NCI-H524 (cell line): ENCODE results near the gene ASIC1.

Experiments used
- DNase-seq, 2 experiments: peaks; one replicate each; lab custom pipeline; 2025; lab: John Stamatoyannopoulos, UW

The ASIC1 gene

DNA sequence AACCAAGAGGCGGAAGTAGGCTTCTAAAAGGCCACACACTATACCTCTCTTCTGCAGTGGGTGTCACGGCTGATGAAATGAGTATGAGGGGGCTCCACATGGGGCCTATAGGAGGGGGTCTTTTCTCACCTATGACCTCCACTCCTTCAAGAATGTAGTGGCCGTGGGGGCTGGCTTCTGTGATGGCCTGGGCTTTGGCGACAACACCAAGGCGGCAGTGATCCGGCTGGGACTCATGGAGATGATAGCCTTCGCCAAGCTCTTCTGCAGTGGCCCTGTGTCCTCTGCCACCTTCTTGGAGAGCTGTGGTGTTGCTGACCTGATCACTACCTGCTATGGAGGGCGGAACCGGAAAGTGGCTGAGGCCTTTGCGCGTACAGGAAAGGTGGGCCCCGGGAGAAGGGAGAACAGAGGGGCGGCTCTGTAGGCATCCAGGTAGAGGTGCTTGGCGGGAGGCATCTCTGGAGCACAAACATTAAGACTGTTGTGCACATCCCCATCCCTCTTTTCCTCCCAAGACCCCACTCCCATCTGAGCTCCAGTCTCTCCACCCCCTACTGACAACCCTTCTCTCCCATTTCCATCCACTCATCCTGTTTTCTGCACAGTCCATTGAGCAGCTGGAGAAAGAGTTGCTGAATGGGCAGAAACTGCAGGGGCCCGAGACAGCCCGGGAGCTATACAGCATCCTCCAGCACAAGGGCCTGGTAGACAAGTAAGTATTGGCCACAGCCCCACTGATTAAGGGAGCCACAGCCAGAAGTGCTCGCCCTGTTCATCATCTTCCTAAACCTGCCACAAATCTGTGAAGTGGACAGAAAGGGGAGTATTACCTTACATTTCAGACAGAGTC is 50.2 kb downstream of the ASIC1 start:
- DNase-seq, result no peak

DNA sequence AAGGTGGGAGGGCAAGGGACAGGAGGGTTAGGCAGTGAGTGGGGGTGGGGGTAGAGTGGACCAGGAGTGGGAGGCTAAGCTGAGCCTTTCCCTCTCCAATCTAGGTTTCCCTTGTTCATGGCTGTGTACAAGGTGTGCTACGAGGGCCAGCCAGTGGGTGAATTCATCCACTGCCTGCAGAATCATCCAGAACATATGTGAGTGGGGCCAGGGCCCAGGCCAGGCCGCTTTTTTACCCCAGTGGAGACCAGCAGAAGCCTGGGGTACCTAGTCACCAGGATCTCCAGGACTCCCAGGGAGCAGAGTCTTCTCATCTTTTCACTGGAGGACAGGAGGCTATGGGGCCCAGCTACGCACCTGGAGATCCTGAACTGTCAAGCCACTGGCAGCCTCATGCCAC is 51.9 kb downstream of the ASIC1 start:
- DNase-seq, result no peak

DNA sequence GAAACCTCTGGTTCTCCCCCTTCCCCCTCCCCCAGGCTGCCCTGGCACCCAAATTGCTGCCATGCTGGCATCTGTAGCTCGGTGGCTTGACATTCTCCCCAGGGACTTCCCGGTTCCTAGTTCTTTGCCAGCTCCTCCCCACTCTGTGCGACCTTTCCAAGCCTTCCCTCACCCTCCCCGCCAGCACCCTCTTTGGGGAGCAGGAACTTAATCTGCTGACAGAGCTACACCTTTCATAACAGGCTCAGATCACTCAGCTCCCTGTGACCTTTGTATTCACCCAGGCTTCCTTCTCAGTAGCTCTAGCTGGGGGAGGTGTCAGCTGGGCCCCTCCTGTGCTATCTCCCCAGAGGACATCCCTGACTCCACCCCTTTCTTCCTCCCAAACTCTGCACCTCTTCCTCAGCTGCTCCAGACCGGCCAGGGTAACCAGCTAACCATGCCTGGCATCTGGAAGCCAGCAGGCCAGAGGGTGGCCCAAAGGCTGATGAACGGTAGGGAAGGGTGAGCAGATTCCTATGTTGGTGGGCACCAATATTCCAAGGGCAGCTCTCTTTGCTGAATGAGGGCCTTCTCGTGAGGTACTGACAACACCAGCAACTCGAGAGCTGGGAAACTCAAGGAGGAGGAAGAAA is 52.8 kb downstream of the ASIC1 start:
- peak in 1 of 2 experiments; percentile 11 for DNase-seq

DNA sequence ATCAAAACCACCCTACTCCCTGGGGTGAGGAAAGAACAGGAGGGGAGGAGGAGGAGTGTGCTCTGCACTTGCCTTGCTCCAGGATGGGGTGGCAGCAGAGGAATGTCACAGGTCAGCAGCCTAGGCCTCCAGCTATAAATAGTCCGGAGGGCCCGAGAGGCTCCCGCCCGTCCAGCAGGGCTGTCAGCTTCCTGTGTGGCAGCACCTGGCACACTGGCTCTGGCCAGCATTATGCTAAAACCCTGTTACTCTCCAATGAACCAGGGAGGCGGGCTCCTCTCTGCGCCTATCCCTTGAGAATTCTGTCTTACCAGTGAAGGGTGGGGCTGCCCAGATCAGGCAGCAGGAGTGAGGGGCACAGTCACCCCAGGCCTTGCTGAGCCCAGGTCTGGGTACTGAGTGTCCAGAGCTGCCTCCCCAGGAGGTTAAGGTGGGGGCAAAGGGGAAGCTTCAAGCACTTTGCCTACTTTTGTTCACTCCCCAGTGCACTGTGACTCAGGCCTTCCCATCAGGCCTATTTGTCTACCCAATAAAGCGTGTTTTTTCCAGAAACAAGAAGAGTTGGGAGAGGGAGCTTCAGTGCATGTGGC is 53.5 kb downstream of the ASIC1 start:
- DNase-seq, result peak; percentile 11 to 50

DNA sequence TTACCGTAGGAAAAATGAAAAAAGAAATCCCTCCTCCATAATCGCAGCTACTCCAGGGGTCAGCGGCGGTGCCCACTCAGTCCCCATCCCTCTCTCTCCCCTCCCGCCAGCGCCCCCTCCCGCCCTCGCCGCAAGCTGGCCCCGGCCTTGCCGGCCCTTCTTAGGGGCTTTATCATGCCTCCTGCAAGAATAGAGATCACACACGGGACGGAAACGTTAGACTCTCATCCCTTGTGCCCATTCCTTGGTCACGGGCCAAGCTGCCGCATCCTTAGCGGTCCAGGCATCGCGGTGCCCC is 53.9 kb downstream of the ASIC1 start:
- DNase-seq, result no peak

DNA sequence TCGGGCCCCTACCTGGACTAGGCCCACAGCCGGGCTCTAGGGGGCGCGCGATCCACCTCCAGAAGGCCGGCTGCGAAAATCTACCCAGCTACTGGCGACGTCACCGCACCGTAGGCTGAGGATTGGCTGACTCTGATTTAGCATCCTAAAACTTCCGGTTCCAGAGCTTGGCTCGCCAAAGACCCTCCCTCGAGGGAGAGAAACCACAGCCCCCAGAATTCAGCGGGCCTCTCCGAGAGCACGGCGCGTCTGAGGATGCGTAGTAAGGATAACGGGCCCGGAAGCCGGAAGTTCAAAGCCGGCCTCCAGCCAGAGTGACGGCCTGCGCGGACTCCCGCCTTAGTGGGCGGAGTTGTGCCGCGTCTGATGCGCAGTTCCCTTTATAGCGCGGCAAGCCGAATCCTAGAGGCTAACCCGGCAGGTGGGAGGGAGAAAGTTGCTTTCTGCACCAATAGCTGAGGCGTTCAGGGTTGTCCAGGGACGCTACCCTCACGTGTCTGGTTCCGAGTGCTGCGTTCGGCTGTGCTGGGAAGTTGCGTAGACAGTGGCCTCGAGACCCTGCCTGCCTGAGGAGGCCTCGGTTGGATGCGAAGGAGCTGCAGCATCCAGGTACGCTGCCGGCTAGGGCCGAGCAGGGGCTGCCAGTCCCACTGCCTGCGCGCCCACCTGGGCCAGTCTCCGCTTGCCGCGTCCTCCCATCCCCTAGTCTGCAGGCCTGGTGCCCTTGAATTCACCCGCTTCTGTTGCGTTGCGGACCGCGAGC is 54.5 kb downstream of the ASIC1 start, which contains the start of gene COX14:
COX14 (plus strand) TSS at position 544 of the 763 bp plus-strand sequence. CDS start 7,808 bp downstream, outside the sequence.
- peak; percentile 98 to 99 for DNase-seq

DNA sequence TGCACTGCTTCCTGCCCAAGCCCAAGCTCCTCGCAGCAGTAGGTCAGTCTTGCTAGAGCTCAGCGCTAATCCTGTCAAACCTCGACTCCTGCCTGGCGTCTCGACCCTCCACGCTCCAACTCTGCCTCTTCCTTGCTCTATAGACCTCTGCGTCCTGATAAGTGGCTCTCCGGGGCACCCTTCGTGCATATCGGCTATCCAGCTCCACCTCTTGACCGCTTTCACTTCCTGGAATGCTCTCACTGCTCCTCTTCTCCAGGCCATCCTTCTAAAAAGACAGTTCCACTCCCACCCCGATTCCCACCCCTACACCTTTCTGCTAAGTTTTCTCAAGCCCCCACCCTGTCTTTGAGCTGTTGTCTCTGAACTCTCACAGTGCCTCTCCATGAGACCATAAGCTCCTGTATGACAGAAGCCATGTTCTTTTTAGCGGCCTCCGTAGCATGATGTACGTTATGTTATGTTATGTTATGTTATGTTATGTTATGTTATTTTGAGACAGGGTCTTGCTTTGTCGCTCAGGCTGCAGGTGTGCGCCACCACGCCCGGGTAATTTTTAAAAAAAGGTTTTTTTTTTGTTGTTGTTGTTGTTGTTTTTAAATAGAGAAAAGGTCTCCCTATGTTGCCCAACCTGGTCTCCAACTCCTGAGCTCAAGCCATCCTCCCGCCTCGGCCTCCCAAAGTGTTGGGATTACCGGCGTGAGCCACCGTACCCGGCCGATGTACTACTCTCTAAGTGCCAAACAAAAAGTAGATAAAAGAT is 55.2 kb downstream of the ASIC1 start:
- peak in 1 of 2 experiments; percentile 74 for DNase-seq

DNA sequence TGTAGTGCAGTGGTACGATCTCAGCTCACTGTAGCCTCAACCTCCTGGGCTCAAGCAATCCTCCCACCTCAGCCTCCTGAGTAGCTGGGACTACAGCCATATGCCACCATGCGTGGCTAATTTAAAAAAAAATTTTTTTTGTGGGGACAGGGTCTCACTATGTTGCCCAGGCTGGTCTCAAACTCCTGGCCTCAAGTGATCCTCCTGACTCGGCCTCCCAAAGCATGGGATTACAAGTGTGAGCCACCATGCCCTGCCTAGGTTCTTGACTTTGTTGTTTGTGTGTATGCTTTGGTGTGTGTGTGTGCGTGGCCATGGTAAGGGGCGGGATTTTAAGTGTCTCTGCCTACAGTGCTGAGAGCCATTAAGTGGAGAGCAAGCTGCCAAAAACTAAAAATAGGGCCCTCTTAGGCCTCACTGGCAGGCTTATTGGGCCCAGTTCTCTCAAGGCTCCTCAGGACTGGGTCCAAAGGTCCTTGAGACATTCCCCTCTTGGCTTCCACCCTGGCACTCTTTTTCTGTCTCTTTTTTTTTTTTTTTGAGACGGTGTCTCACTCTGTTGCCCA is 59.7 kb downstream of the ASIC1 start:
- DNase-seq, result no peak

DNA sequence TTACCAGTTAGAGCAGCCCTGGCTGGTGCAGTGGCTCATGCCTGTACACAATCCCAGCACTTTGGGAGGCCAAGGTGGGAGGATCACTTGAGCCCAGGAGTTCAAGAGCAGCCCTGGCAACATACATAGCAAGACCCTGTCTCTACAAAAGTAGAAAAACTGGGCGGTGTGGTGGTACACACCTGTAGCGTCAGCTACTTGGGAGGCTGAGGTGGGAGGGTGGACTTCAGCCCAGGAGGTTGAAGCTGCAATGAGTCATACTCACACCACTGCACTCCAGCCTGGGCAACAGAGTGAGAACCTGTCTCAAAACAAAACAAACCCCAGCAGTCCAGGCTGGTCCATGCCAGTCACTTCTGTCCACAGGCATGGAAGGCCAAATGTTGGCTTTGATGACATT is 62.0 kb downstream of the ASIC1 start:
- no peak for DNase-seq

DNA sequence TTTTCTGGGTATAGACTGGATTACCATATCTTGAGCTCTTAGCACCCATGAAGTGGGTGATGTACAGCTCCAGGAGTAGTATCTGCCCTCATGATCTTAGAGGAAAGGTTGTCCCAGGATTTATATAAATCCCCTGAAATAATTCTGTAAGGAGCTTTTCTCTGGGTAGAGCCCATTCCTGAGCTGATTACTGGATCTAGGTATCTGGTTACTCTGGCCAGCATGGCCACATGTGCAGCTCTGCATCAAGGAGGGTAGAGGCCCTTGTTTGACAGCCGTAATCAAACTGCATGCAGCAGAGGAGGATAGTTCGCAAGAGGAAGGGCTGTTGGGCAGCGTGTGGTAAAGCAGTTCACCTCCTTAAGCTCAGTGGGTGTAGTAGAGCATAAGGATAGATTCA is 63.1 kb downstream of the ASIC1 start:
- peak; percentile 11 to 67 for DNase-seq

DNA sequence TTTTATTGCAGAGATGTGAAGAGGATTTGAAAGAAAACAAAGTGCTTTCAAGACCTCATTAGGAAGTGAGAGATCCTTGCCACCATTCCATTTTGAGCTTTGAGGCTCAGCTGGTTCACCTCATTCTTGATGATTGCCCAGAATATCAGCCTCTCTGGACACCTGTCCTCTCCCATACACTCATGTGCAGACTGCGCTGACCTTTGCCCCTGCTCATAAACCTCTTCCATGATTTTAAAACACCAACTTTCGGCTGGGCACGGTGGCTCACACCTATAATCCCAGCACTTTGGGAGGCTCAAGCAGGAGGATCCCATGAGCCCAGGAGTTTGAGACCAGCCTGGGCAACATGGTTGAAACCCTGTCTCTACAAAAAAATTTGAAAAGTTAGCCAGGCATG is 63.6 kb downstream of the ASIC1 start:
- DNase-seq, result no peak

DNA sequence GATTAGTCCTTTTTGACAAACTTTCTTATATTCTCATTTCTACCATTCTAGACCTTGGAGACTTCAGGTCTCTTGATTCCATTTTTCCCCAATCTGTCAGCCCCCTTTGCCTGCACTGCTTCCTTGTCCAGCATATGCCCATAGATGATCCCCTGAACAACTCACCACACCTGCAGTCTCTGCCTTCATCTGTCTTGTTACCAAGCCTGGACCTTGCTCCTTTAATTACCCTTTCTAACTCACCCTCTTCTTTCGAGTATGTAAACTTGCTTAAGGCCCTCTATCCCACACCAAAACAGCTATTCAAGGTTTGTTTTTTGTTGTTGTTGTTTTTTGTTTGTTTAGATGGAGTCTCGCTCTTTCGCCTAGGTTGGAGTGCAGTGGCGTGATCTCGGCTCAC is 64.2 kb downstream of the ASIC1 start:
- no peak for DNase-seq

DNA sequence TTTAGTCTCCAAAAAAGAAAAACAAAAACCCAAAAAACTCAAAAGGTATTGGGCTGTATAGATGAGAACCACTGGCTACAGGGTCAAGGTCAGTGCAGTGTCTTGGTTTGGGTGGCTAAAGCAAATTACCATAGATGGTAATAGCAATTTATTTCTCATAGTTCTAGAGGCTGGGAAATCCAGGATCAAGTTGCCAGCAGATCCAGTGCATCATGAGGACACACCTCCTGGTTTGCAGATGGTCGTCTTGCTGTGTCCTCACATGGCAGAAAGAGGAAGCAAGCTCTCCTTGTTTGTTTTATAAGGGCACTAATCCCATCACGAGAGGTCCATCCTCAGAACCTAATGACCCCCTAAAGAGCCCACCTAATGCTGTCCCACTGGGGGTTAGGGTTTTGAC is 65.8 kb downstream of the ASIC1 start:
- no peak for DNase-seq

DNA sequence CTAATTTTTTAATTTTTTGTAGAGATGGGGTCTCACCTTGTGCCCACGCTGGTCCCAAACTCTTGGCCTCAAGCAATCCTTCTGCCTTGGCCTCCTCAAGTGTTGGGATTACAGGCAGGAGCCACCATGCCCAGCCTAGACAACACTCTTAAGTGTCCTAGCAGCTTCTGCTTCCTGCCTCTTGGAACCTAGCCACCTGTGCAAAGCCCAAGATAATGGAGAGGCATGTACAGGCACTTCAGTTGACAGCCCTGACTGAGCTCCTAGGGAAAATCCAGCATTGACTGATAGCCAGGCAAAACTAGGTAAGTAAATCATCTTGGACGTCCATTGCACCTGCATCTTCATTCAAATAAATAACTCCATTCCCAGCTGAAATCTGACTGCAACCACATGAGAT is 70.2 kb downstream of the ASIC1 start:
- peak in 1 of 2 experiments; percentile 23 for DNase-seq

DNA sequence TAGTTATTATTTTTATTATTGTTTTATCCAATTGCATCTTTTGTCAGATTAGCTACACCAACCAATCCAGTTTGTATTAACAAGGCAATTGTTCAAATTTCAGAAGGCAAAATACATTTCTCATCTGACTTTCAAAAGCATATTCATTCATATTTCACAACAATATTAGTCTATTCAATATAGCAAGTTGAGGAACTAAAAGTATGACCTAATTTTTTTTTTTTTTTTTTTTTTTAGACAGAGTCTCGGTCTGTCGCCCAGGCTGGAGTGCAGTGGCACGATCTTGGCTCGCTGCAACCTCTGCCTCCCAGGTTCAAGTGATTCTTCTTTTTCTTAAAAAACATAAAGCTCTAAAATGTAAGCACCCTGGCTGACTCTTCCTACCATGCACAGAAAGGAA is 71.9 kb downstream of the ASIC1 start:
- no peak for DNase-seq

DNA sequence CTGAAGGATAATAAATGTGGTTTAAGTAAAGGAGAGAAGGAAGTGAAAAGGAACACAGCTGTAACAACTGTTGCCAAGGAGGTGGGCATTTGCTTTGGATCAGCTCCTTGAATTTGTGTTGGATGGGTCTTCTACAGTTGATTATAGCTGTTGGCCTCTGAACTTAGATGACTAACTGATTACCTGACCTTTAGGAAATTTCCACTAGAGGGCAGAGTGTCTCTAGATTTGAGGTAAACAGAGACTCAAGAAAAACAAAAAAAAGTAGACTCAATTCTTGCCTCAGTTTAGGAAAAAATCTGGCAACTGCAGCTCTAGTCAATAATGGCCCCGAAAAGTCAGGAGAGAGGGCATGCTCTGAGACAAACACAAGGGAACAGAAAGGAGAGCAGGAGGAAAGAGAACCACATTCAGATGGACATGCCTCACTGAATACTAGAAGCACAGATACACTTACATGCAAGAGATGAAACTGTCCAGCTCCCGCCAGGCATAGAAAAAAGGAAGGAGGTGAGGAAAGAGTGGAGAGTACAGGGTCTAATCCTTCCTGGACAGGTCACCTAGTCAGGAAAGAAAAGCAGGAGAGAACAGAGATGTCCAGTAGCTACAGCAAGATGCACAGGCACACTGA is 75.2 kb downstream of the ASIC1 start:
- DNase-seq, result peak in 1 of 2 experiments; percentile 27
